MG63 (cell line): ENCODE measurements around the gene DUS4L. TPM values are rescaled to one million over a fixed set of nuclear protein-coding genes. Genes with fewer than 3 reads are reported as not detected.
"Not testable (repeated sequence)": the region's sequence is repeated elsewhere in the genome, so short reads cannot be mapped to it uniquely, and the experiment has no call there.

Source experiments
- DNase-seq: peaks from one replicate; pipeline ENCODE4 v3.0.0-alpha.2; 2020
- H3K27me3 ChIP-seq: fragments of 250-450 bp; sonication (Bioruptor Pico); 2 replicates; pipeline ENCODE4 v1.5.1; 2020; ENCODE audit warnings: mild to moderate bottlenecking, moderate library complexity
- H3K36me3 ChIP-seq: fragments of 250-450 bp; sonication (Bioruptor Pico); 2 replicates; pipeline ENCODE4 v1.5.1; 2020; ENCODE audit warnings: mild to moderate bottlenecking, moderate library complexity
- H3K4me3 ChIP-seq: fragments of 250-450 bp; sonication (Bioruptor Pico); 2 replicates; pipeline ENCODE4 v1.5.1; 2020; ENCODE audit warnings: mild to moderate bottlenecking, moderate library complexity
- H3K9me3 ChIP-seq: fragments of 250-450 bp; sonication (Bioruptor Pico); 2 replicates; pipeline ENCODE4 v1.5.1; 2020; ENCODE audit warnings: mild to moderate bottlenecking, moderate library complexity
- total RNA-seq: library from RNA; depleted of rRNA; stranded (reverse); fragments of >200 nt; shearing (Covaris generic); gene quantifications from 2 replicates; pipeline ENCODE4 v1.2.3, GENCODE V29; 2014; ENCODE audit warnings: low replicate concordance; rRNA removed

Gene DUS4L
- 1.7 and 1.8 TPM in 2 replicates for total RNA-seq

DNA sequence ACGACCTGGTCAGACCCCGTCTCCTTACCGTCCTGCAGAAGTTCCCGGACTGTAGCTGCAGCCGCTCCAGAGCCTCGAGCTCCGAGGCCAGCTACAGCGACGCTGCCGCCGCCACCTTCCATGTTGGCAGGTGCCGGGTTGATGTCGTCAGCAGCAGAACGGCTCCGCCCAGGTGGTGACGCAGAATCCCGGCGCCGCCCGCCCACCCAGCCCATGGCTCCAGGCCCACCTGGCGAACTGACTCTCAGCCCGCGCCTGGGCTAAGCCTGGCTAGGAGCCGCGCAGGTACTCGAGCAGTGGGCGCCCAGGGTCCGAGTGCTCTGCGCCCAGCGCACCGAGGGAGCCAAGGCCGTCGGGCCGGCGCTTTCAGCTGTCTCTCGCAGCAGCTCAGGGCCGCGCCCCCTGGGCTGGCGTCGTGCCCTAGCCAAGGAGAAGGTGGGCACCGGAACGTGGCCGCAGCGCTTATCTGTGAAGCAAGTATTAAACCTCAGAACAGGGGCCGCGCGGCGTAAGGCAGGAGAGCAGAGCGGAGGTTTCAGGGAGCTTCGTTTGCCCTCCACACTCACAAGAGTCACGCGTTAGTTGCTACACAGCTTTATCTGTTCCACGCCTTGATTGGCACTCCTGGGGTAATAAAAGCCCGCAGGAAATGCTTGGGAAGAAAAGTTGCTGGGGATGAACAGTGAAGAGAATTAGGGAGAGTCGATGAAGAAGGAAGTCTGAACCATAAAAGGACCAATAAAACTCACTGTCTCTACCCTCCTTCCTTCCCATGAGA is at the start of gene DUS4L, which contains the start of gene COG5:
DUS4L (plus strand) TSS at position 197 of the 778 bp plus-strand sequence. CDS start 3,100 bp downstream, outside the sequence.
COG5 (minus strand) TSS at position 146 of the 778 bp plus-strand sequence; CDS start at position 122, 24 bp downstream.
- H3K9me3 ChIP-seq: peaks cover 7% of the 10 kb centered on the region; the same call in 1 of the 2 replicates
- peak; percentile 59 for DNase-seq
- H3K4me3 ChIP-seq: peak within 1 kb of the TSS; percentile 81
- no peaks in the 10 kb centered on the region for H3K27me3 ChIP-seq
- 0 out of 2 replicates have a peak, but pooled peaks cover 3% of the 10 kb centered on the region for H3K36me3 ChIP-seq

DNA sequence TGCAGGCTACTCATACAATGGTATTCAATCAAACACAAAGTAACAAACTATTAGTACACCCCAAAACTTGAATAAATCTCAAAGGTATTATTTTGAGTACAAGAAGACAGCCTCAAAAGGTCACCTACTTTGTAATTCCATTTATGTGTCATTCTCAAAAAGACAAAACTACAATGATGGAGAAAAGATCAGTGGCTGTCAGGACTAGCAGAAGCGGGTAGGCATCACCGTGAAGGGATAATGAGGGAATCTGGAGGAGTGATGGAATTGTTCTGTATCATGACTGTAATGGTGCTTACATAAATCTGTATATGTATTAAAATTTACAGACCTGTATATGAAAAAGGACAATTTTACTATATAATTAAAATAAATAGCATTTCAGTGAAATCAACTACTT is 37.1 kb upstream of the DUS4L start:
- no peaks in the 10 kb centered on the region for H3K9me3 ChIP-seq
- no peaks in the 10 kb centered on the region; the same call in 1 of the 2 replicates for H3K36me3 ChIP-seq
- no peaks in the 10 kb centered on the region for H3K27me3 ChIP-seq
- H3K4me3 ChIP-seq: no peak overlapping the region
- no peak for DNase-seq

- Histone ChIP-seq H3K4me3 (no peak overlapping the region), H3K27me3 (no peaks in the 10 kb centered on the region), H3K9me3 (no peaks in the 10 kb centered on the region), H3K36me3 (no peaks in the 10 kb centered on the region; the same call in 1 of the 2 replicates)
- no peak for DNase-seq
Measured at GRCh38 chr7:107527196-107527595, 36.6 kb upstream of the DUS4L start.

DNA sequence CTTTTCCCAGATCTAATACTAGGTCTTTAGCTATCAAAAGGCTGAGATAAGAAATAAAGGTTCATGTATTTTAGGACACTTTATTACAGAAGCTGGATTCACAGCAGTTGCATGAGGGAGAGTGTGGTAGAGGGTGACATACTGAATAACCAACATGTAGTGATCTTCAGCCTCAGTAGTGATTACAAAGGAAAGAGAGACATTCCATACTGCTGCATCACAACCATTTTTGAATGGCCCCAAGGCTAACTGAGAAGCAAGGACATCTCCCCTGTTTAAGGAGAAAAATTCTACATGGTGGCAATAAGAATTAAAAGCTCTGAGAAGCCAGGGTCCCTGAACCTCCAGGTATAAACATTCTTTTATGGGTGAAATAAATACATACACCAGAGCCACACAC is 35.3 kb upstream of the DUS4L start:
- Histone ChIP-seq H3K27me3 (no peaks in the 10 kb centered on the region), H3K36me3 (no peaks in the 10 kb centered on the region; the same call in 1 of the 2 replicates), H3K9me3 (no peaks in the 10 kb centered on the region), H3K4me3 (no peak overlapping the region)
- DNase-seq: no peak

DNA sequence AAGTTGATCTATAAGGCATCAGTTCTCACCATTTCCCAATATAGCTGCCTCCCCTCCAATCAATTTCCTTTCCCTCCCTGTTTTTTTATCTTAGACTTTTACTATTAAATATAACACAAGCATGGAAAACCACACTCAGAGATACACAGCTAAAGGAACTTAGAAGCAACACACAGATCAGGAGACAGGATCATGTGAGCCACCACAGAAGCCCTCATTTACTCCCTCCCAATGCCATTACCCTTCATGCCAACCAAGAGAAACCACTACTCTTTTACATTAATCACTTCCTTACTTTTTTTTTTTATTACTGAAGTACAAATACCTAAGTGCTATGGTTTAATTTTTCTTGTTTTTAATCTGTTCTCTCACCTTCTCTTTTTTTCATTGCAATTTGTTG is 33.0 kb upstream of the DUS4L start:
- no peak overlapping the region for H3K4me3 ChIP-seq
- no peaks in the 10 kb centered on the region for H3K27me3 ChIP-seq
- DNase-seq: no peak
- no peaks in the 10 kb centered on the region; the same call in 1 of the 2 replicates for H3K36me3 ChIP-seq
- H3K9me3 ChIP-seq: no peaks in the 10 kb centered on the region

DNA sequence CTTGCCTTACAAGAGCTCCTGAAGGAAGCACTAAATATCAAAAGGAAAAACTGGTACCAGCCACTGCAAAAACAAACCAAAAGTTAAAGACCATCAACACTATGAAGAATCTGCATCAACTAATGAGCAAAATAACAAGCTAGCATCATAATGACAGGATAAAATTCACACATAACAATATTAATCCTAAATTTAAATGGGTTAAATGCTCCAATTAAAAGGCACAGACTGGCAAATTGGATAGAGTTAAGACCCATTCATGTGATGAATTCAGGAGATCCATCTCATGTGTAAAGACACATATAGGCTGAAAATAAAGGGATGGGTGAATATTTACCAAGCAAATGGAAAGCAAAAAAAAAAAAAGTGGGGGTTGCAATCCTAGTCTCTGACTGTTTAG is 29.6 kb upstream of the DUS4L start:
- Histone ChIP-seq H3K36me3 (no peaks in the 10 kb centered on the region; the same call in 1 of the 2 replicates), H3K4me3 (no peak overlapping the region), H3K9me3 (no peaks in the 10 kb centered on the region), H3K27me3 (no peaks in the 10 kb centered on the region)
- DNase-seq: no peak

DNA sequence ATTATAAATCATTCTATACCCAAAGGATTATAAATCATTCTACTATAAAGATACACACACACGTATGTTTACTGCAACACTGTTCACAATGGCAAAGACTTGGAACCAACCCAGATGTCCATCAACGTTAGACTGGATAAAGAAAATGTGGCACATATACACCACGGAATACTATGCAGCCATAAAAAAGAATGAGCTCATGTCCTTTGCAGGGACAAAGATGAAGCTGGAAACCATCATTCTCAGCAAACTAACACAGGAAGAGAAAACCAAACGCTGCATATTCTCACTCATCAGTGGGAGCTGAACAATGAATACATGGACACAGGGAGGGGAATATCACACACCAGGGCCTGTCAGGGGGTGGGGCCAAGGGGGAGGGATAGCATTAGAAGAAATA is 26.5 kb upstream of the DUS4L start:
- H3K27me3 ChIP-seq, H3K36me3 ChIP-seq, H3K4me3 ChIP-seq, H3K9me3 ChIP-seq, DNase-seq: not testable (repeated sequence)

- Histone ChIP-seq H3K27me3 (no peaks in the 10 kb centered on the region), H3K9me3 (no peaks in the 10 kb centered on the region), H3K36me3 (no peaks in the 10 kb centered on the region), H3K4me3 (no peak overlapping the region)
- no peak for DNase-seq
Measured at GRCh38 chr7:107538001-107538400, 25.8 kb upstream of the DUS4L start.

- Histone ChIP-seq H3K9me3 (peaks cover 3% of the 10 kb centered on the region; the same call in 1 of the 2 replicates), H3K4me3 (no peak overlapping the region), H3K36me3 (peaks cover 5% of the 10 kb centered on the region; the same call in 1 of the 2 replicates), H3K27me3 (no peaks in the 10 kb centered on the region)
- DNase-seq: no peak
Measured at GRCh38 chr7:107543338-107543993, 20.3 kb upstream of the DUS4L start.

DNA sequence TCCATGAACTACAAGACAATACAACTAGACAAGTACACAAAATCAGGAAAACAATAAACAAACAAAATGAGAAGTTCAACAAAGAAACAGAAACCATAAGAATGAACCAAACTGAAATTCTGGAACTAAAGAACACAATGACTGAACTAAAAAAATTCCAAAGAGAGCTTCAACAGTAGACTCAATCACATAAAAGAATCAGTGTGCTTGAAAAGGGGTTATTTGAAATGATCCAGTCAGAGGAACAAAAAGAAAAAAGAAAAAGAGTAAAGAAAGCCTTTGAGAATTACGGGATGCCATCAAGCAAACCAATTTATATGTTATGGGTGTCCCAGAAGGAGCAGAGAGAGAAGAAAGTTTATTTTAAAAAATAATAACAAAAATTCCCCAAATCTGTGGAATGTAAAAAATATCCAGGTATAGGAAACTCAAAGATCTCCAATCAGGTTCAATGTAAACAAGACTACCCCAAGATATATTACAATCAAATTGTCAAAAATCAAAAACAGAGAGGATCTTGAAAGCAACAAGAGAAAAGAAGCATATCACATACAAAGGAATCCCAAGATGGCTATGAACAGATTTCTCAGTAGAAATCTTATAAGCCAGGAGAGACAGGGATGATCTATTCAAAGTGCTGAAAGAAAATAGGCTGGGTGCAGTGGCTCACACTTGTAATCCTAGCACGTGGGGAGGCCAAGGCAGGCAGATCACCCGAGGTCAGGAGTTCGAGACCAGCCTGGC is 18.8 kb upstream of the DUS4L start:
- DNase-seq: no peak
- Histone ChIP-seq H3K27me3 (no peaks in the 10 kb centered on the region), H3K9me3 (peaks cover 3% of the 10 kb centered on the region; the same call in 1 of the 2 replicates), H3K4me3 (no peak overlapping the region), H3K36me3 (peaks cover 5% of the 10 kb centered on the region; the same call in 1 of the 2 replicates)

DNA sequence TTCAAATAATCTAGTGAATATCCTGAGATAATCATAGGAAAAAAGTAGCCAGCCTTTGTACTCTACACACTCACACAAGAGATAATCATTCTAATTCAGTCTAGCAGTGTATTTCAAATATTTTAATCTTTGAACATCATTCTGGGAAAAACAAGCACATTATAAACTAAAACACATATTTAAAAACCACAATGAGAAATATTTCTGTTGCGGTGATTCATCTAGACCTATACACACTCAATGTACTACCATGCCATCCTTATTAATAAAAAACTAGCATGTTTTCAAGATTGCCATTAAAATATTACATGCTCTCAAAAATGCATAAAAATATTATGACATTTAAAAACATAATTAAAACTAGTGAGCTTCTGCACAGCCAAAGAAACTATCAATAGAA is 11.8 kb upstream of the DUS4L start:
- H3K27me3 ChIP-seq: no peaks in the 10 kb centered on the region
- no peaks in the 10 kb centered on the region for H3K9me3 ChIP-seq
- H3K36me3 ChIP-seq: no peaks in the 10 kb centered on the region; the same call in none of the 2 replicates
- H3K4me3 ChIP-seq: no peak overlapping the region
- DNase-seq: no peak

GRCh38 chr7:107555893-107556292 is 7.9 kb upstream of the DUS4L start:
- Histone ChIP-seq H3K4me3 (no peak overlapping the region), H3K36me3 (peaks cover 4% of the 10 kb centered on the region)

GRCh38 chr7:107559864-107560263 is 3.9 kb upstream of the DUS4L start:
- Histone ChIP-seq H3K9me3 (peaks cover 2% of the 10 kb centered on the region; the same call in 1 of the 2 replicates), H3K4me3 (no peak overlapping the region), H3K27me3 (no peaks in the 10 kb centered on the region), H3K36me3 (peaks cover 4% of the 10 kb centered on the region)
- no peak for DNase-seq

More at GRCh38 chr7:107555893-107556292, 7.9 kb upstream of the DUS4L start:
- Histone ChIP-seq H3K9me3 (peaks cover 2% of the 10 kb centered on the region; the same call in 1 of the 2 replicates), H3K27me3 (no peaks in the 10 kb centered on the region)
- DNase-seq: no peak

GRCh38 chr7:107560898-107561516 is 2.8 kb upstream of the DUS4L start:
- H3K4me3 ChIP-seq: no peak overlapping the region

DNA sequence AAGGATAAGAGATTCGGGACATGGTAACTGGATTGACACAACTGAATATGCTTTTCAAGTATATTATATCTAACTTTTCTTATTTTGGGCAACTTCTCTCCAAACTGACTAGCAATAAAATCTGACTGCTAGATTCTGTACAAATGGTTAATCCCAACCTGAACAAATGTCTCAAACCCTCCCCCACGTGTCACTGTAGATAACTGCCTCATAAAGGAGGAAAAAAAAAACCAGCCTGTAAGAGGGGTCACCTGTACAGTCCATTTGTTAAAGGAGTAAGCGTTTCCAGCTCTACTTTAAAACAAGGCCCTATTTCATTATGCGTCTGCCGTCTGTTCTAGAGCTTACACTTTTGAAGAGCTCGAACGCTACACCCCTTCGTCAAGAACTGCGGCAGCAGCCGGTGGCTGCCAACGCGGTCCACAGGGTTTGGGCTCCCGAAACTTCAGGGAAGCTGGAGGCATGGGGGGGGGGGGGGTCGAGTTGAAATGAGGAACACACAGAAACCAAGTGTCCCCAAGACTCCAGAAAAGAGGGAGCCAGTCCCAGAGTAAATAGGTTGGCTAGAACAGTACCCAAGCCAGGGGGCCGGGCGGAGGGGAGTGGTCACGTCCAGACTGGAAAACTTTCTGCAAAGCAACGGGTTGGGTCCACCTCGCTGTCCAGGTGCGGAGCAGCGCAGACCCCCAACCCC is 543 bp upstream of the DUS4L start:
- Histone ChIP-seq H3K4me3 (peak overlapping the region; percentile 81), H3K9me3 (peaks cover 7% of the 10 kb centered on the region; the same call in 1 of the 2 replicates), H3K27me3 (no peaks in the 10 kb centered on the region), H3K36me3 (0 out of 2 replicates have a peak, but pooled peaks cover 3% of the 10 kb centered on the region)
- peak; percentile 28 for DNase-seq

More at GRCh38 chr7:107560898-107561516, 2.8 kb upstream of the DUS4L start:
- peaks cover 7% of the 10 kb centered on the region; the same call in 1 of the 2 replicates for H3K9me3 ChIP-seq
- peaks cover 7% of the 10 kb centered on the region for H3K36me3 ChIP-seq
- no peak for DNase-seq
- no peaks in the 10 kb centered on the region for H3K27me3 ChIP-seq
